H1 (cell line): ENCODE measurements around the gene CLIC3. TPM values are rescaled to one million over a fixed set of nuclear protein-coding genes. Genes with fewer than 3 reads are reported as not detected.

Experiments used
- CTCF ChIA-PET: fragments of 300-600 bp; sonication (Branson Sonifier 250); formaldehyde crosslinking; loops from one replicate; lab custom pipeline; 2021; ENCODE audit not compliant: partially characterized antibody; lab: Charles Lee
- POLR2A ChIA-PET: fragments of 300-600 bp; sonication (Branson Sonifier 250); formaldehyde crosslinking; loops from one replicate; lab custom pipeline; 2021; ENCODE audit warnings: inconsistent platforms; ENCODE audit not compliant: partially characterized antibody; lab: Charles Lee
- DNase-seq, 2 experiments: peaks; one replicate each; pipeline versions ENCODE4 v3.0.0 to v3.0.0-alpha.2; 2010 to 2022; ENCODE audit warnings: low spot score in 2 of 2, low read depth in 1 of 2, mixed read lengths in 1 of 2
- FAIRE-seq: peaks from 2 replicates; lab custom pipeline; 2011; peaks lifted over from hg19 to GRCh38; lab: Jason Lieb, UNC
- H2AFZ ChIP-seq: 2 replicates; pipeline ENCODE4 v1.8.1; 2012; ENCODE audit warnings: low read length, inconsistent platforms
- H2AK5ac ChIP-seq: 2 replicates; pipeline ENCODE4 v1.6.1; 2013; ENCODE audit warnings: low read depth, low read length
- H2BK120ac ChIP-seq: replicated peaks from 2 replicates; pipeline ENCODE3; 2013; ENCODE audit warnings: low read depth, low read length, inconsistent platforms
- H2BK12ac ChIP-seq: 2 replicates; pipeline ENCODE4 v1.6.1; 2013; ENCODE audit warnings: low read depth, low read length
- H2BK15ac ChIP-seq: 2 replicates; pipeline ENCODE4 v1.6.1; 2013; ENCODE audit warnings: low read length
- H2BK20ac ChIP-seq: 2 replicates; pipeline ENCODE4 v1.6.1; 2013; ENCODE audit warnings: low read length
- H2BK5ac ChIP-seq: 2 replicates; pipeline ENCODE4 v1.6.1; 2013; ENCODE audit warnings: low read depth, low read length
- H3K14ac ChIP-seq: 2 replicates; pipeline ENCODE4 v1.6.1; 2013; ENCODE audit warnings: inconsistent platforms; ENCODE audit not compliant: insufficient read length
- H3K18ac ChIP-seq: 2 replicates; pipeline ENCODE4 v1.6.1; 2013; ENCODE audit warnings: low read length; ENCODE audit errors: extremely low read depth
- H3K23ac ChIP-seq: 2 replicates; pipeline ENCODE4 v1.6.1; 2013; ENCODE audit warnings: inconsistent platforms; ENCODE audit not compliant: insufficient read length
- H3K23me2 ChIP-seq: 2 replicates; pipeline ENCODE4 v1.6.1; 2013; ENCODE audit warnings: low read depth, low read length
- H3K27ac ChIP-seq: 2 replicates; pipeline ENCODE4 v1.6.1; 2011; ENCODE audit warnings: low read depth, low read length, inconsistent platforms
- H3K27me3 ChIP-seq, 4 experiments: replicated peaks in 1 of 4; 1 replicate in 1 of 4; 2 replicates in 3 of 4; pipeline versions ENCODE4 v1.6.1 to v1.8.1; 2011 to 2013; ENCODE audit warnings: low read length in 3 of 4, mild to moderate bottlenecking in 3 of 4, inconsistent platforms in 2 of 4, mixed read lengths in 2 of 4, moderate library complexity in 1 of 4; ENCODE audit not compliant: control insufficient read depth in 3 of 4, insufficient read depth in 3 of 4; ENCODE audit errors: extremely low read depth in 1 of 4
- H3K36me3 ChIP-seq, 4 experiments: 2 replicates each; pipeline versions ENCODE4 v1.6.1 to v1.8.1; 2011 to 2013; ENCODE audit warnings: mild to moderate bottlenecking in 4 of 4, low read length in 3 of 4, moderate library complexity in 2 of 4, control low read depth in 1 of 4, inconsistent platforms in 1 of 4; ENCODE audit not compliant: insufficient read depth in 4 of 4, control insufficient read depth in 2 of 4
- H3K4ac ChIP-seq: replicated peaks from 2 replicates; pipeline ENCODE3; 2013; ENCODE audit warnings: low read length, low read depth, mixed read lengths, inconsistent platforms; ENCODE audit not compliant: insufficient read length
- H3K4me1 ChIP-seq, 4 experiments: replicated peaks in 1 of 4; 1 replicate in 1 of 4; 2 replicates in 3 of 4; pipeline versions ENCODE4 v1.6.1 to v1.8.1; 2011 to 2013; ENCODE audit warnings: low read length in 3 of 4, inconsistent platforms in 2 of 4, mixed read lengths in 1 of 4; ENCODE audit not compliant: insufficient read depth in 4 of 4, control insufficient read depth in 3 of 4
- H3K4me2 ChIP-seq, 2 experiments: 2 replicates each; pipeline versions ENCODE4 v1.6.1 to v1.8.1; 2011 to 2013; ENCODE audit warnings: low read depth in 2 of 2, low read length in 2 of 2, control low read depth in 1 of 2, inconsistent platforms in 1 of 2, mild to moderate bottlenecking in 1 of 2; ENCODE audit not compliant: insufficient read depth in 1 of 2
- H3K4me3 ChIP-seq, 4 experiments: fragments of 200-600, 300-600 bp in 1 of 4; sonication (generic), shearing (Covaris generic), sonication (Bioruptor Twin) in 1 of 4; 2 replicates each; pipeline versions ENCODE4 v1.5.1 to v1.8.1; 2011 to 2016; ENCODE audit warnings: low read length in 4 of 4, low read depth in 3 of 4, control low read depth in 2 of 4, inconsistent platforms in 2 of 4, mild to moderate bottlenecking in 2 of 4, mixed read lengths in 1 of 4, moderate library complexity in 1 of 4; ENCODE audit not compliant: insufficient read depth in 2 of 4; ENCODE audit errors: extremely low read depth in 1 of 4
- H3K56ac ChIP-seq: replicated peaks from 2 replicates; pipeline ENCODE3; 2013; ENCODE audit warnings: low read depth, mild to moderate bottlenecking, mixed read lengths, low read length, inconsistent platforms; ENCODE audit not compliant: insufficient read length
- H3K79me1 ChIP-seq: 2 replicates; pipeline ENCODE4 v1.6.1; 2013; ENCODE audit warnings: low read depth, low read length, control low read depth
- H3K79me2 ChIP-seq, 2 experiments: 2 replicates each; pipeline versions ENCODE4 v1.6.1 to v1.8.1; 2012 to 2013; ENCODE audit warnings: low read length in 2 of 2, mild to moderate bottlenecking in 2 of 2, inconsistent platforms in 1 of 2; ENCODE audit not compliant: insufficient read depth in 2 of 2, control insufficient read depth in 1 of 2
- H3K9ac ChIP-seq, 4 experiments: replicated peaks in 1 of 4; 1 replicate in 1 of 4; 2 replicates in 3 of 4; pipeline versions ENCODE4 v1.6.1 to v1.8.1; 2011 to 2013; ENCODE audit warnings: low read depth in 3 of 4, low read length in 3 of 4, control low read depth in 2 of 4, mild to moderate bottlenecking in 2 of 4, moderate library complexity in 2 of 4, inconsistent platforms in 1 of 4; ENCODE audit errors: extremely low read depth in 1 of 4
- H3K9me3 ChIP-seq, 2 experiments: 2 replicates each; pipeline versions ENCODE4 v1.6.1 to v1.8.1; 2012 to 2013; ENCODE audit warnings: mild to moderate bottlenecking in 2 of 2, moderate library complexity in 2 of 2, control low read depth in 1 of 2, inconsistent platforms in 1 of 2, low read depth in 1 of 2, low read length in 1 of 2, mixed read lengths in 1 of 2; ENCODE audit not compliant: insufficient read depth in 2 of 2
- H4K20me1 ChIP-seq, 2 experiments: replicated peaks in 1 of 2; 2 replicates each; pipeline versions ENCODE3 to v1.8.1; 2011 to 2013; ENCODE audit warnings: inconsistent platforms in 2 of 2, low read length in 2 of 2, mild to moderate bottlenecking in 1 of 2; ENCODE audit not compliant: insufficient read depth in 2 of 2, control insufficient read depth in 1 of 2
- H4K5ac ChIP-seq: 2 replicates; pipeline ENCODE4 v1.6.1; 2013; ENCODE audit warnings: low read length, low read depth, mixed read lengths, inconsistent platforms; ENCODE audit not compliant: insufficient read length
- H4K8ac ChIP-seq: 2 replicates; pipeline ENCODE4 v1.8.0; 2013; ENCODE audit warnings: mild to moderate bottlenecking, moderate library complexity, low read length, inconsistent platforms; ENCODE audit not compliant: insufficient read depth; ENCODE audit errors: extremely low read depth
- H4K91ac ChIP-seq: replicated peaks from 2 replicates; pipeline ENCODE3; 2013; ENCODE audit warnings: low read length, mixed read lengths, inconsistent platforms; ENCODE audit not compliant: insufficient read length
- ZNF274 ChIP-seq: IDR thresholded peaks from 2 replicates; pipeline ENCODE4 v1.7.0; 2012; ENCODE audit warnings: low read length, borderline replicate concordance; ENCODE audit errors: extremely low read depth
- WGBS, 2 experiments: shearing (Covaris generic) in 1 of 2; methylation state at CpG; one replicate each; pipeline versions ENCODE4 v1.1.6 to v1.1.7; 2013 to 2015; ENCODE audit warnings: low lambda C conversion rate in 2 of 2, mixed read lengths in 2 of 2, inconsistent platforms in 1 of 2, low coverage in 1 of 2, missing lambda C conversion rate in 1 of 2; ENCODE audit not compliant: insufficient replicate concordance in 2 of 2, insufficient coverage in 1 of 2, insufficient read length in 1 of 2; ENCODE audit errors: extremely low coverage in 1 of 2, missing lambda C conversion rate in 1 of 2; 5-methylcytosine and 5-hydroxymethylcytosine counted together
- polyA plus RNA-seq, 7 experiments: library from polyadenylated mRNA; depleted of rRNA in 3 of 7; stranded (reverse) in 5 of 7; unstranded in 2 of 7; fragments of >200 nt in 5 of 7; fragments of 200-250 nt in 2 of 7; gene quantifications; 1 replicate in 5 of 7; 2 replicates in 1 of 7; 4 replicates in 1 of 7; pipeline versions ENCODE4 v1.2.1 to v1.2.3, GENCODE V29; 2011 to 2013; ENCODE audit warnings: missing spikeins in 2 of 7, mixed read lengths in 2 of 7
- total RNA-seq: library from RNA; stranded (reverse); fragmentation: NEBNext Ultra II Directional; extraction: Animal tissue kit (Norgen Biotek cat#: 25700); gene quantifications from 2 replicates; pipeline ENCODE4 v1.2.1, GENCODE V29; 2021

Gene CLIC3
- total and polyA plus RNA-seq, 2 of the 8 experiments (the other 6 are each of a cell fraction or from before 2014, with no cell fraction given), result 0.12 TPM; not detected in 1

DNA sequence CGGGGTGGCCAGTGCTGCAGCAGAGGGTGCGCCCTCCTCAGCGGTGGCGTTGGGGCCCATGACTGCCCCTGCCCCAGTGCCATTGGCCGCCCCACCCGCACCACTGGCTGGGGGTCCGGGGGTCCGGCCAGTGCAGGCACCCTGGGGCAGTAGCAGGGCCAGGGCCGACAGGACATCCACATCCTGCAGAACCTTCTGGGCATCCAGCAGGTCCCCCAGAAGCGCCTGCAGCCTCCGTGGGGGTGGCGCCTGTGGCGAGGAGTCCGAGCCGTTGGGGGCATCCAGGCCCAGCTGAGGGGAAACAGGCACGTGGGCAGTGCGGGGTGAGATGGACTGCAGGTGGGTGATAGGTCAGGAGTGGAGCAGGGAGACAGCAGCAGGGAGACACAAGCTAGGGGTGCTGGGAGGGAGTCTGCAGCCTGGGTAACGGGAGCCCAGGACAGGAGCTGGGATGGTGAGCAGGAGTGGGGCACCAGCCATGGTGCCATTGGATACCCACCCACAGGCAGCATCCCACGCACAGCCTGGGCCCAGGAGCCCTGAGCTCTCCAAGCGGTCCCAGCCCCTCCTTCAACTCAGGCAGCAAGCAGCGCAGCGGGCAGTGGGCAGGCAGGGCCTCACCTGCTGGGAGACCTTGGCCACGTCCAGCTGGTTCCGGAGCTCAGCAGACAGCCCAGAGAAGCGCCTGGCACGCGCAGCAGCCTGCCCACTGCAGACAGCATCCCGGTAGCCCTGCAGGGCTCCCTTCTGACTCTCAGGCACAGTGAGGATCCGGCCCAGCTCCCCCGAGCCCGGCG, 24.6 kb upstream of the CLIC3 start:
- Histone ChIP-seq H3K18ac (no peak overlapping the region; the same call in 1 of the 2 replicates), H3K27me3 (peaks cover 0 to 3% (median 0%) of the 10 kb centered on the region in 4 experiments; a peak in 2 of 7 replicates), H3K4me2 (no peak overlapping the region), H3K4ac (no peak overlapping the region), H3K23ac (no peak overlapping the region), H3K23me2 (no peaks in the 10 kb centered on the region), H4K5ac (no peak overlapping the region), H3K79me2 (no peaks in the 10 kb centered on the region), H3K9me3 (peaks cover 0 to 12% of the 10 kb centered on the region in 2 experiments; a peak in 1 of 4 replicates), H3K4me3 (no peak overlapping the region), H3K4me1 (peaks cover 0 to 9% (median 3%) of the 10 kb centered on the region in 4 experiments; a peak in 3 of 7 replicates), H2BK120ac (no peak overlapping the region), H3K14ac (no peak overlapping the region), H4K91ac (no peak overlapping the region), H2BK12ac (no peak overlapping the region), H3K56ac (no peak overlapping the region), H3K36me3 (peaks cover 0 to 5% (median 0%) of the 10 kb centered on the region in 4 experiments; a peak in 1 of 8 replicates), H4K8ac (peak overlapping the region; percentile 51; the same call in 1 of the 2 replicates), H3K79me1 (no peaks in the 10 kb centered on the region), H3K27ac (no peak overlapping the region), H2AFZ (no peak overlapping the region), H3K9ac (no peak overlapping the region), H2BK15ac (peak overlapping the region; percentile 72; the same call in 1 of the 2 replicates), H2BK20ac (no peak overlapping the region), H4K20me1 (peaks cover 0 to 8% of the 10 kb centered on the region in 2 experiments), H2BK5ac (no peak overlapping the region), H2AK5ac (no peak overlapping the region)
- ChIA-PET CTCF (interaction anchor here (0.8 to 7.2 kb wide), 14 partner anchors 9 to 73 kb away, joined by 3 to 54 read pairs (median 4); partner anchors contain the start of genes ABCA2 and FUT7), POLR2A (no interaction called here)
- TF ChIP-seq ZNF274, result no peak
- no peak for FAIRE-seq
- 88% methylated on average over 21 of the region's 32 CpGs; no CpG with 5 or more reads in 1 of the 2 experiments for WGBS, 2 experiments
- no peak for DNase-seq
